Activated T-cell treated with anti-CD3 and anti-CD28 coated beads, Interleukin-2, amount 50 U/mL, for 72 hours (primary cell): ENCODE results near the gene ADGRG4. TPM values are rescaled to one million over a fixed set of nuclear protein-coding genes. Genes with fewer than 3 reads are reported as not detected.

Source experiments
- ATAC-seq, 2 donors: fragments of 150-1000 bp; cut with Tn5 transposase; replicated peaks in 1 of 2; 2 replicates each; pipeline ENCODE4 v1.10.0; 2021; ENCODE audit warnings: moderate library complexity in 2 of 2, mild to moderate bottlenecking in 1 of 2
- DNase-seq, 2 donors: peaks; one replicate each; pipeline ENCODE4 v3.0.0; 2021 to 2022; ENCODE audit warnings: mixed read lengths in 1 of 2
- H3K27ac Mint-ChIP-seq: one replicate; pipeline ENCODE4 v1.8.0; 2022; ENCODE audit warnings: mild to moderate bottlenecking, moderate library complexity, mixed read lengths
- H3K27me3 Mint-ChIP-seq: one replicate; pipeline ENCODE4 v1.8.0; 2022; ENCODE audit warnings: low read depth, mixed read lengths
- H3K36me3 Mint-ChIP-seq, 2 donors: one replicate each; pipeline ENCODE4 v1.8.0; 2022; ENCODE audit warnings: mixed read lengths in 2 of 2, mild to moderate bottlenecking in 1 of 2; ENCODE audit not compliant: insufficient read depth in 2 of 2
- H3K4me1 Mint-ChIP-seq: one replicate; pipeline ENCODE4 v1.8.0; 2022; ENCODE audit warnings: low read depth, mixed read lengths
- H3K4me3 Mint-ChIP-seq, 2 donors: one replicate each; pipeline ENCODE4 v1.8.0; 2022; ENCODE audit warnings: mild to moderate bottlenecking in 2 of 2, mixed read lengths in 2 of 2, moderate library complexity in 2 of 2
- H3K9me3 Mint-ChIP-seq, 2 donors: one replicate each; pipeline ENCODE4 v1.8.0; 2022; ENCODE audit warnings: mixed read lengths in 2 of 2
- total RNA-seq, 2 donors: library from RNA; stranded (reverse); gene quantifications; one replicate each; pipeline ENCODE4 v1.2.3, GENCODE V29; 2022

Gene ADGRG4
- total RNA-seq, 2 donors from 2014 or later, result not detected

- H3K27ac Mint-ChIP-seq, result no peak overlapping the region
- H3K4me1 Mint-ChIP-seq, result no peaks in the 10 kb centered on the region
- H3K9me3 Mint-ChIP-seq, result no peaks in the 10 kb centered on the region
- ATAC-seq, result no peak
- DNase-seq, result no peak
- no peaks in the 10 kb centered on the region for H3K36me3 Mint-ChIP-seq
- H3K27me3 Mint-ChIP-seq, result peaks cover 55% of the 10 kb centered on the region
- no peak overlapping the region for H3K4me3 Mint-ChIP-seq
Measured at GRCh38 chrX:136369377-136369776, 68.6 kb downstream of the ADGRG4 start.

GRCh38 chrX:136376713-136377112, 76.0 kb downstream of the ADGRG4 start:
- Mint-ChIP-seq H3K4me1 (peaks cover 23% of the 10 kb centered on the region), H3K27ac (no peak overlapping the region), H3K36me3 (peaks cover 0 to 4% of the 10 kb centered on the region in 2 donors), H3K4me3 (no peak overlapping the region), H3K9me3 (no peaks in the 10 kb centered on the region), H3K27me3 (peaks cover 39% of the 10 kb centered on the region)
- ATAC-seq, result peak; percentile 79 to 92
- DNase-seq, result no peak

- peaks cover 0 to 4% of the 10 kb centered on the region in 2 donors for H3K36me3 Mint-ChIP-seq
- H3K4me1 Mint-ChIP-seq, result peaks cover 23% of the 10 kb centered on the region
- peaks cover 63% of the 10 kb centered on the region for H3K27me3 Mint-ChIP-seq
- H3K4me3 Mint-ChIP-seq, result no peak overlapping the region
- H3K9me3 Mint-ChIP-seq, result no peaks in the 10 kb centered on the region
- ATAC-seq (peak in 1 of 2 donors; percentile 30), DNase-seq (no peak)
- H3K27ac Mint-ChIP-seq, result no peak overlapping the region
Measured at GRCh38 chrX:136380010-136380769, 79.4 kb downstream of the ADGRG4 start.

- Mint-ChIP-seq H3K4me3 (no peak overlapping the region), H3K27me3 (peaks cover 81% of the 10 kb centered on the region), H3K9me3 (no peaks in the 10 kb centered on the region), H3K27ac (no peak overlapping the region), H3K4me1 (no peaks in the 10 kb centered on the region), H3K36me3 (no peaks in the 10 kb centered on the region)
- ATAC-seq (no peak), DNase-seq (no peak)
Measured at GRCh38 chrX:136386173-136386572, 85.4 kb downstream of the ADGRG4 start.

- no peak for DNase-seq
- Mint-ChIP-seq H3K4me3 (no peak overlapping the region), H3K4me1 (no peaks in the 10 kb centered on the region), H3K27ac (no peak overlapping the region), H3K9me3 (no peaks in the 10 kb centered on the region), H3K27me3 (peaks cover 75% of the 10 kb centered on the region), H3K36me3 (no peaks in the 10 kb centered on the region)
- ATAC-seq, result no peak
Measured at GRCh38 chrX:136386826-136387225, 86.1 kb downstream of the ADGRG4 start.

GRCh38 chrX:136387951-136388502, 87.3 kb downstream of the ADGRG4 start:
- Mint-ChIP-seq H3K27me3 (peaks cover 68% of the 10 kb centered on the region), H3K36me3 (no peaks in the 10 kb centered on the region), H3K9me3 (no peaks in the 10 kb centered on the region), H3K4me3 (no peak overlapping the region), H3K4me1 (no peaks in the 10 kb centered on the region), H3K27ac (no peak overlapping the region)
- no peak for DNase-seq
- no peak for ATAC-seq

- no peak for DNase-seq
- no peaks in the 10 kb centered on the region for H3K4me1 Mint-ChIP-seq
- ATAC-seq, result no peak
- no peak overlapping the region for H3K4me3 Mint-ChIP-seq
- peaks cover 50% of the 10 kb centered on the region for H3K27me3 Mint-ChIP-seq
- H3K9me3 Mint-ChIP-seq, result no peaks in the 10 kb centered on the region
- no peaks in the 10 kb centered on the region for H3K36me3 Mint-ChIP-seq
- no peak overlapping the region for H3K27ac Mint-ChIP-seq
Measured at GRCh38 chrX:136390921-136391320, 90.2 kb downstream of the ADGRG4 start.

- no peak for DNase-seq
- no peak for ATAC-seq
- H3K27me3 Mint-ChIP-seq, result peaks cover 23% of the 10 kb centered on the region
- no peaks in the 10 kb centered on the region for H3K36me3 Mint-ChIP-seq
- no peaks in the 10 kb centered on the region for H3K9me3 Mint-ChIP-seq
- H3K27ac Mint-ChIP-seq, result no peak overlapping the region
- no peaks in the 10 kb centered on the region for H3K4me1 Mint-ChIP-seq
- H3K4me3 Mint-ChIP-seq, result no peak overlapping the region
Measured at GRCh38 chrX:136395271-136395670, 94.5 kb downstream of the ADGRG4 start.

- H3K36me3 Mint-ChIP-seq, result no peaks in the 10 kb centered on the region
- H3K9me3 Mint-ChIP-seq, result no peaks in the 10 kb centered on the region
- H3K4me1 Mint-ChIP-seq, result no peaks in the 10 kb centered on the region
- no peak for DNase-seq
- H3K27me3 Mint-ChIP-seq, result peaks cover 20% of the 10 kb centered on the region
- no peak overlapping the region for H3K4me3 Mint-ChIP-seq
- no peak for ATAC-seq
- H3K27ac Mint-ChIP-seq, result no peak overlapping the region
Measured at GRCh38 chrX:136397001-136397400, 96.2 kb downstream of the ADGRG4 start.

GRCh38 chrX:136405126-136405525, 104.4 kb downstream of the ADGRG4 start:
- Mint-ChIP-seq H3K27ac (no peak overlapping the region), H3K4me3 (no peak overlapping the region), H3K4me1 (no peaks in the 10 kb centered on the region), H3K27me3 (peaks cover 39% of the 10 kb centered on the region), H3K9me3 (no peaks in the 10 kb centered on the region), H3K36me3 (no peaks in the 10 kb centered on the region)
- ATAC-seq (no peak), DNase-seq (no peak)

- no peaks in the 10 kb centered on the region for H3K36me3 Mint-ChIP-seq
- no peaks in the 10 kb centered on the region for H3K4me1 Mint-ChIP-seq
- H3K27ac Mint-ChIP-seq, result no peak overlapping the region
- peaks cover 40% of the 10 kb centered on the region for H3K27me3 Mint-ChIP-seq
- peaks cover 3% of the 10 kb centered on the region in 2 donors for H3K9me3 Mint-ChIP-seq
- no peak for DNase-seq
- no peak overlapping the region for H3K4me3 Mint-ChIP-seq
- no peak for ATAC-seq
Measured at GRCh38 chrX:136417806-136418205, 117.0 kb downstream of the ADGRG4 start.

- Mint-ChIP-seq H3K9me3 (peaks cover 3% of the 10 kb centered on the region in 2 donors), H3K4me1 (no peaks in the 10 kb centered on the region), H3K27ac (no peak overlapping the region), H3K36me3 (no peaks in the 10 kb centered on the region), H3K4me3 (no peak overlapping the region), H3K27me3 (peaks cover 30% of the 10 kb centered on the region)
- ATAC-seq, result no peak
- DNase-seq, result no peak
Measured at GRCh38 chrX:136421338-136421737, 120.6 kb downstream of the ADGRG4 start.

GRCh38 chrX:136423724-136424123, 123.0 kb downstream of the ADGRG4 start:
- H3K9me3 Mint-ChIP-seq, result peaks cover 3% of the 10 kb centered on the region in 2 donors
- no peaks in the 10 kb centered on the region for H3K4me1 Mint-ChIP-seq
- DNase-seq, result no peak
- peaks cover 15% of the 10 kb centered on the region for H3K27me3 Mint-ChIP-seq
- ATAC-seq, result no peak
- H3K27ac Mint-ChIP-seq, result no peak overlapping the region
- no peaks in the 10 kb centered on the region for H3K36me3 Mint-ChIP-seq
- no peak overlapping the region for H3K4me3 Mint-ChIP-seq

- Mint-ChIP-seq H3K4me1 (peaks cover under 1% of the 10 kb centered on the region), H3K4me3 (no peak overlapping the region), H3K9me3 (no peaks in the 10 kb centered on the region), H3K27ac (no peak overlapping the region), H3K27me3 (peaks cover 17% of the 10 kb centered on the region), H3K36me3 (no peaks in the 10 kb centered on the region)
- DNase-seq (no peak), ATAC-seq (no peak)
Measured at GRCh38 chrX:136425996-136426395, 125.2 kb downstream of the ADGRG4 start.
